Left colon (tissue), 2 donors: Measurements from ENCODE around the gene PRKAR1B. TPM values are rescaled to one million over a fixed set of nuclear protein-coding genes. Genes with fewer than 3 reads are reported as not detected.
A peak's percentile ranks its signal among the peaks of the same experiment; 100 is the strongest.

ENCODE experiments used
- ATAC-seq: fragments of 200-7000 bp; cut with Tn5 transposase; one replicate; pipeline ENCODE4 v1.9.1; 2020; ENCODE audit warnings: mild to moderate bottlenecking, moderate library complexity
- DNase-seq, 2 donors: peaks; one replicate each; pipeline ENCODE4 v3.0.0-alpha.2; 2020
- intact Hi-C, 2 donors: fragments of 100-400 bp; cut with DNase I in 1 of 2; cut with micrococcal nuclease in 1 of 2; formaldehyde crosslinking; loops; one replicate each; pipeline versions ENCODE4 v1.11.2 to v1.14.0; 2022; cut with DNase I, micrococcal nuclease
- long read RNA-seq: library from polyadenylated mRNA; unstranded; transcript quantifications from one replicate; pipeline ENCODE4 v2.0.0, GENCODE V29; 2021
- total RNA-seq, 2 donors: library from RNA; stranded (reverse); fragmentation: NEBNext Ultra II Directional; extraction: Animal tissue kit (Norgen Biotek cat#: 25700); gene quantifications; one replicate each; pipeline ENCODE4 v1.2.1, GENCODE V29; 2021
- donor health status: DM: no; HTN: no; CAD: no.
- donor health status: DM: yes; HTN: yes; CAD: no.

The PRKAR1B gene
- 10 to 100 TPM; 26.5 to 31.0 TPM for total RNA-seq
- long read RNA-seq, transcript PRKAR1B-211 (11 exons, 2,533 nt): major isoform, 5 of 20 reads
- long read RNA-seq, partial matches to known transcripts: 1 of 20 reads
- long read RNA-seq, other reads (novel, unspliced or antisense): 10 of 20 reads

GRCh38 chr7:727104-727805 is at the start of gene PRKAR1B:
Gene PRKAR1B, minus strand, starts transcription at chr7:727281. Its CDS starts 15,776 bp downstream, at chr7:711505.
- peak; percentile 67 to 75 for DNase-seq
- peak; percentile 48 for ATAC-seq
- intact Hi-C loops: no loop called here

DNA sequence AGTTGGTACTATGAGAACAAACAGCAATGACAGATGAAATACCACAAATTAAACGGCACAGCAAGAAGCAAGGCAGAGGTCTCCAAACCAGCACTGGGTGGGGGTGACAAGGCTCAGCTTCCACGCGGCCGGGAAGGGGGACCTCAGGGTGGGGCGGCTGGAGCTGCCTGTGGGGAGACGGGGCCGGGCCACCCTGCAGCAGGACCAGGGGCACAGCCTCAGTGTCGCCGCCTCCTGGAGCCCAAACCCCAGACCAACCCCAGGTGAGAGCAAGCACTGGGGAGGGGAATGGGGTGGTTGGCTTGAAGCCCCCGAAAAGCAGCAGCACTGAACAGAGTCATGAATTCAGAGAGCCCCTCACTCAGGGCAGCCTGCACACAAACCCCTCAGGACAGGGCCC is 49.3 kb upstream of the PRKAR1B start:
- intact Hi-C loops: loop anchor here in 1 of 2 donors (5.0 kb wide), 1 partner anchor 454 kb away; no protein-coding TSS in a partner anchor
- DNase-seq (no peak), ATAC-seq (no peak)

DNA sequence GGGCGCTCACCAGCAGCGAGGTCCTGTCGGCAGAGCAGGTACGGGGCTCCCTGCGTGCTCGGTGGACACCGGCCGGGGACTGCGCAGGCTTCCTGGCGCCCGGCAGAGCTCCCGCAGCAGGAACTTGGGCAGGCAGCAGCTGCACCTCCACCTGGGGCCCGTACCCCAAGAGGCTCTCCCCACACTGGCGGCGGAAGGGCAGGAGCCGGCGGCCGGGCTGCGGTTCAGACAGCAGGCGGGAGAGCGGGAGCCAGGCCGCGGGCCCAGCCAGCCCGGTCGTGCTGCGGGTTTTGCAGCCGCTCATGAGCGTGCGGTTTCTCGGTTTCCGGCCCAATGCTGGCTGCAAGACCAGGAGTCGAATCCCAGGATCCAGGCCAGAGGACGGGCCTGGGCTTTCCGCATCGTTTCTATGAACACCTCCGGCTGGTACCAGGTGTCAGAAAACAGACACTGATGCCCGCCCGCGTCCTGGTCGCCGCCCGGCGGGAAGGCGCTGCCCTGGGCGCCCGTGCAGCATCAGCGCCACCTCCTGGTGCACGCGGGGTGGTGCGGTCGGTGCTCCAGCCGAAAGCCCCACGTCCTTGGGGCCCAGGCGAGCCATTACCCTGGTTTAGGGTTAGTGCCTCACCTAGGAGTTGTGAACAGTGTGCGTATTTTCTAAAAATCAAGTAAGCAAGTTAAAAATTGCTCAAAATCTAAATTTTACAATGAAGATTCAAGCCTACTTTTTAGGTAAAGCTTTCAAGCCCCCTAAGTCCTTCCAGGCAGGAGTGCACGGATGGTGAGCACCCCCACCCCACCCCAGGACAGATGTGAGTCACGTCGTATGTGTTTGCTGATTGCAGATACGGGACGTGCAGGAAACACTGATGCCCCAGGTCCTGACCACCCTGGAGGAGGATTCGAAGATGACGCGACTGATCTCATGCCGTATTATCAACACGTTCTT is 47.4 kb upstream of the PRKAR1B start:
- ATAC-seq (peak; percentile 77), DNase-seq (peak in 1 of 2 donors; percentile 76)
- intact Hi-C loops: loop anchor here (5.0 kb wide), 1 partner anchor 452 kb away; no protein-coding TSS in a partner anchor

DNA sequence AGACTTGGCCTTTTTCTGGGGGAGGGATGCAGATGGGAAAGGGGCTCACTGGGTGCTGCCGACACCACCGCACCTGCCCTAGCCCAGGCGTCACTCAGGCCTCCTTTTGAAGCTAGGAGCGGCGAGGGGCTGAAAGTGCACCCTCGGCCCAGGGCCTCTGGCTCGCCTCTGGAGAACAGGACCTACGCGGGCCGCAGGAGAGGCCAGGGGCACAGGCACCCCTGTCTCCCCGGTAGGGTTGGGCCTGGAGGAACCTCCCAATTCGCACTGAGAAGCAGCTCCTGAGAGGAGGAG is 46.5 kb upstream of the PRKAR1B start:
- no peak for ATAC-seq
- intact Hi-C loops: loop anchor here in 1 of 2 donors (5.0 kb wide), 1 partner anchor 451 kb away; no protein-coding TSS in a partner anchor
- no peak for DNase-seq

DNA sequence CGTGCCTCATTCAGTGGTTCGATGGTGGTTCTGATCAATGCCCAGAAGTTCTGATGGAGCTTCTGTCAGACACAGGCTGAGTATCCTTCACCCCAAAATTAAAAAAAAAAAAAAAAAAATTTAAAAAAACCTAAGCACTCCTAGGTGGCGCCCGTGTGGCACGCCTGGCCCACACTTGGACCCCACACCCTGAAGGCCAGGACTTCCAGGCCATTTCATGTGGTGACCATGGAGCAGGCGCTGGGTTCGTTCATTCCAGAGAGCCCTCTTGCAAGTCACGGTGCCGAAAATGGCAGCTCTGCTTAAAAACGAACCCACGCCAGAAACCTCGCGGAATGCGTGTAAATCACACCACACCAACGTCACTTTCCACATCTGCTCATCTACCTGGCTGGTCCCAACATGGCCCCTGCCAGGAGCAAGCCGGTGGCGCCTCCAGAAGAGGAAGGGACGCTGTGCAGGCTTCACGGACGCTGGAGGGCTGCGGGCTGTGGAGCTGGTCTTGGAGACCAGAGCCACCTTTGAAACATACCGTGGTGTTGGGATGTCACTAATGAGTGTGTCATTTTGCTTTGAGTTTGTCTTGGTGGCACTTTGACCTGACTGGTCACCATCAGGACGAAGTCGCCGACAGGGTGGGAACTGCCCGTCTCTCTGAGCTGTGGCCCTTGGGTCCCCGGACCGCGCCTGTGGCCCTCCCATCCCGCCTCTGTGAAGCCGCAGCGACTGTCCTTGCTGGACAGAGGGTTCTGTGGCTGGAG is 46.0 kb upstream of the PRKAR1B start:
- ATAC-seq: no peak
- intact Hi-C loops: loop anchor here in 1 of 2 donors (5.0 kb wide), 1 partner anchor 451 kb away; no protein-coding TSS in a partner anchor
- DNase-seq: no peak

- intact Hi-C loops: loop anchor here in 1 of 2 donors (5.0 kb wide), 1 partner anchor 450 kb away; no protein-coding TSS in a partner anchor
- no peak for ATAC-seq
- no peak for DNase-seq
These were observed 45.3 kb upstream of the PRKAR1B start for GRCh38 chr7:772392-772791.

DNA sequence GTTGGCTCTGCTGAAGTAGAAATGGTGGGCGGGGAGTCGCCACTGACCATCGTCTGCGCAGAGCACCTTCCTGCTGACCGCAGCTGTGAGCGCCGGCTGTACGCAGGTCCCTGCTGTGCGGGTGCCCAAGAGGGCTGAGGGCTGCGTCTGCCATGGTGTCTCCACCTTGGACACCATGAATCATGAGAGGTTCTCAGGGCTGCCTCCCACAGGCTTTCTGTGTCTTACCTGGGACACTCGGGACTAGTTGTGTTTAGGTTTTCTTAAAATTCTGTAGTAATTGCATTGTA is 44.9 kb upstream of the PRKAR1B start:
- no peak for DNase-seq
- ATAC-seq: no peak
- intact Hi-C loops: loop anchor here in 1 of 2 donors (5.0 kb wide), 1 partner anchor 450 kb away; no protein-coding TSS in a partner anchor

- DNase-seq: peak; percentile 69 to 77
- peak; percentile 79 for ATAC-seq
- intact Hi-C loops: loop anchor here in 1 of 2 donors (5.0 kb wide), 1 partner anchor 449 kb away; no protein-coding TSS in a partner anchor
These were observed 44.3 kb upstream of the PRKAR1B start for GRCh38 chr7:771234-772004.

DNA sequence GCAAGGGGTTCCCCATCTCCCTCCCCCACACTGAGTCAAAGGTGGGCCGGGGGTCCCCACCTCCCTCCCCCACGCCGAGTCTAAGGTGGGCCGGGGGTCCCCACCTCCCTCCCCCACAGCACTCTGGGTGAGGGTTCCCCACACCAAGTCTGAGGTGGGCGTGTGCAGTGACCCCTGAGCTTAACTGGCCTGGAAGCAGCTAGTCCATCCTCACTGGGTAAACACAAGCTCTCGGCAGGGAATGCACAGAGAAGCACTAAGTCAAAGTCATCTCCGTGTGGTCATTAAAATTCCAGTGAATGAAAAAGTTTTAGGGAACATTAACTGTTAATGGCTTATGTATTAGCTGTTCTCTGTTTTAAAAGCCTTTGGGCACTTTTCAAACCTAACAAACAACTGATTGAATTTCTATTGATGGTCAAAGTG is 43.7 kb upstream of the PRKAR1B start:
- DNase-seq: no peak
- intact Hi-C loops: loop anchor here in 1 of 2 donors (5.0 kb wide), 1 partner anchor 448 kb away; no protein-coding TSS in a partner anchor
- peak; percentile 34 for ATAC-seq

- intact Hi-C loops: loop anchor here in 1 of 2 donors (5.0 kb wide), 1 partner anchor 448 kb away; no protein-coding TSS in a partner anchor
- ATAC-seq (no peak), DNase-seq (no peak)
These were observed 43.3 kb upstream of the PRKAR1B start for GRCh38 chr7:770336-770735.

GRCh38 chr7:768881-769504 is 41.9 kb upstream of the PRKAR1B start:
- intact Hi-C loops: no loop called here
- DNase-seq (no peak), ATAC-seq (no peak)

GRCh38 chr7:767941-768731 is 41.1 kb upstream of the PRKAR1B start:
- DNase-seq: no peak
- intact Hi-C loops: no loop called here
- ATAC-seq: no peak

- intact Hi-C loops: no loop called here
- ATAC-seq (no peak), DNase-seq (no peak)
These were observed 40.5 kb upstream of the PRKAR1B start for GRCh38 chr7:767580-767940.

DNA sequence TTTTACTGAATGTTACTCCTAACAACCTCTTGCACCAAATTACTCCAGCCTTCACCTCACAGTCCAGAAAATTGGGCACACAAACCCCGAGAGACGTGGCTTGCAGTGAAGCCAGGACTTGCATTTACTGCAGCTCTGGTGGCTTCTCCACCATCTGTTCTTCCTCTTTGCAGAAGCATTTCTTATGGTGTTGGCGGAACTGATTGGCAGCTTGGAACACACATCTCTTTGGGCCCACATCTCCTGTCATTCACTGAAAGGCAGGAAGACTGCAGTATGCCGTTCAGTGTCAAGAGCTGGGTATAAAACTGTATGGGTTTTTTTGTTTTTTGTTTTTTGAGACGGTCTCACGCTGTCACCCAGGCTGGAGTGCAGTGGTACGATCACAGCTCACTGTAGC is 38.3 kb upstream of the PRKAR1B start:
- no peak for DNase-seq
- intact Hi-C loops: no loop called here
- no peak for ATAC-seq

DNA sequence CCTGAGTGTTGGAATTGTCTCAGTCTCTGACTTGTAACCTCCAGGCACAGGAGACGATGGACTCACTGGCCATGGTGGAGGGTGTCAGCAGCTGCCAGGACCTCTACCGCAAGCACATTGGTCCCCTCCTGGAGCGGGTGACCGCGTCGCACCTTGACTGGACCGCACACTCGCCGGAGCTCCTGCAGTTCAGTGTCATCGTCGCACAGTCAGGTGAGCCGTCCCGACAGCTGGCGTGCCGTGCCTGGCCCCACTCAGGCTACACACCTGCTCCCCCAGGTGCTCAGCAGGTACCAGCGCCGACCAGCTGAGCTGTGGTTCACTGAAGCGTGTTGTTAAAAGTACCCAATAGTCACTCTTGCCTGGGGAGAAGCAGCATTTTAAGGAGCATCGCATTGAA is 36.7 kb upstream of the PRKAR1B start:
- no peak for DNase-seq
- intact Hi-C loops: no loop called here
- ATAC-seq: no peak

DNA sequence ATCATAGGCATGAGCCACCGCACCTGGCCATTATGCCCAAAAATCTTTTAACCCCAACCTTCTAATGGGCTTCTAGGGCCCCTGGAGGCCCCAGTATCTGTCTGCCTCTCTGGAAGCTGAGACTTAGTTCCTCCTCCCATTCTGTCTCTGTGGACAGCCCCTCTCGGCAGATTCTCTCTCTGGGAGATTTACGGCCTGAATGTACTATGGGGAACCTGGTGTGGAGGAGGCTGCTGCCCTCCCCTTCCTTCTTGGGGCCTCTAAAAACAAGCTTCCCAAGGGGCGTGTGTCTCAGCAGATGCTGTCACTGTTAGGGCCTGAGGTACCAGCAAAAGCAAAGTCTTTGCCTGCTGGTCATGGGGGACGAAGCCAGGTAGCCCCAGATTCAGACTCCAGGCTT is 35.8 kb upstream of the PRKAR1B start:
- intact Hi-C loops: no loop called here
- no peak for DNase-seq
- ATAC-seq: no peak

DNA sequence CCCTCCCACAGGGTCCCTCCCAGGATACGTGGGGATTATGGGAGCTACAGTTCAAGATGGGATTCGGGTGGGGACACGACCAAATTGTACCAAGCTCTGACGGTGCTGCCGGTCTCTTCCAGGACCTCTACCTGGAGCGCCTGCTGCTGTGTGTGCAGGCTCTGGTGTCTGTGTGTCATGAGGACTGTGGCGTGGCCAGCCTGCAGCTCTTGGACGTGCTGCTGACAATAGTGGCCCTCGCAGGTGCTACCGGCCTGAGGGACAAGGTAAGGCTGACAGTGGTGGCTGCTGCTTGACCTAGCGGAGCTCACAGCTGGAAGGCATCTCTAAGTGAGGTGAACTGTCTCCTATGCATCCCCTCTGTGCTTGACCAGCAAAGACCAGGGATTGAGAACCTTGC is 34.5 kb upstream of the PRKAR1B start:
- intact Hi-C loops: no loop called here
- no peak for ATAC-seq
- no peak for DNase-seq
